ENCODE data around the gene STPG2.

Gene STPG2

GRCh38 chr4:97836662-97837061 is 306.6 kb downstream of the STPG2 start:
- no peak for DNase-seq (ENCODE audit: low read depth in 1 of 2, low spot score in 1 of 2)

- no peak for DNase-seq (ENCODE audit: low read depth in 1 of 2, low spot score in 1 of 2)
These were observed 314.6 kb downstream of the STPG2 start for GRCh38 chr4:97828646-97829045.

DNA sequence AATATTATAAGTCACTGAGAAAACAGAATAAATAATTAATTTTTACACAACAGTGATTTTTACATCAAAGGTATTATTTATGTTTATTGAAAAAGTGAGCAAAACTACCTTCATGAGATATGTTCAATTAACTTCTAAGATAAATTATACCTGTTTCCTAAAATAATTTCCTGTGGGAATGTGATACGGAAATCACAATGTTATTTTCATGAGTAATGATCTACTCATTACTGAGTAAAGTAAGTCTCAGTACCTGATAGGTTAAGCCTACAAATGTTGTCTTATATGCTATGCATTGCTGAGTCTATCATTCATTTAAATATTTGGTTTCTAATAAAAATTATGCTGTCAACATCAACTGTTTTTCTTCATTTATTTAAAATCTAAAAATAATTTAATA is 324.0 kb downstream of the STPG2 start:
- no peak for DNase-seq (ENCODE audit: low read depth in 1 of 2, low spot score in 1 of 2)

DNA sequence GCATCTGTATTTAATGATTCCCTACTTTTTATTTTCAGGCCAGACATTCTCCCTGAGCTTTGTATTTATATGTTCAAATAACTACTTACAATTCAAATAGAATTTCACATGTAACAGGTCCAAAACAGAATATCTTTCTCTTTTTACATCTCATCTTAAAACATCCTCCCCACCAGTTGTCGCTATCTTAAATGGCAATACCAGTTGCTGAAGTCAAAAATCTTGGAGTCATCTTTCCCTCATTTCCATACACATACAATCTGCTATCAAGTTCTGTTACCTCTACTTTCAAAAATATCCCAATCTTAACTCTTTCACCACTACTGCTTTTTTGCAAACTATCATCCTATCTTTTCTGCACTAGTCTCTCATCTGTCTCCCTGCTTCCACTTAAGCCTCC is 330.5 kb downstream of the STPG2 start:
- no peak for DNase-seq (ENCODE audit: low read depth in 1 of 2, low spot score in 1 of 2)

DNA sequence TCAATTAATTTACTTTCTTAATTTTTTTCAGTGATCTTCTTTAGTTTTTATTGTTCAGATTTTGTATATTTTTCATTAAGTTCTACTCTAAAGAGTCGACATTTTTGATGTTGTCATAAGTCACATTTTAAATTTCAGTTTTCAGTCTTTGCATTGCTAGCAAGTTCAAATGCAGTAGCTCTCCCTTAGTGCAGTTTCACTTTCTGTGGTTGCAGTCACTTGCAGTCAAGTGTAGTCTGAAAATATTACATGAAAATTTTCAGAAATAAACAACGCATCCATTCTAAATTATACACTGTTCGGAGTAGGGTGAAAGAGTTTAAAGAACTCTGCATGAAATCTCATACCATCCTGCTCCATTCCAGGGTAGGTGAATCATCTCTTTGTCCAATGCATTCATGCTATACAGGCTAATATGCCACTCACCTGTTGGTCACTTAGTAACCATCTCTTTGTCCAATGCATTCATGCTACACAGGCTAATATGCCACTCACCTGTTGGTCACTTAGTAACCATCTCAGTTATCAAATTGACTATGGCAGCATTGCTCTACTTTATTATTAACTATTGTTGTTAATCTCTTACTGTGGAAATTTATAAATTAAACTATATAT is 356.9 kb downstream of the STPG2 start:
- DNase-seq (ENCODE audit: low read depth in 1 of 2, low spot score in 1 of 2) = no peak

DNA sequence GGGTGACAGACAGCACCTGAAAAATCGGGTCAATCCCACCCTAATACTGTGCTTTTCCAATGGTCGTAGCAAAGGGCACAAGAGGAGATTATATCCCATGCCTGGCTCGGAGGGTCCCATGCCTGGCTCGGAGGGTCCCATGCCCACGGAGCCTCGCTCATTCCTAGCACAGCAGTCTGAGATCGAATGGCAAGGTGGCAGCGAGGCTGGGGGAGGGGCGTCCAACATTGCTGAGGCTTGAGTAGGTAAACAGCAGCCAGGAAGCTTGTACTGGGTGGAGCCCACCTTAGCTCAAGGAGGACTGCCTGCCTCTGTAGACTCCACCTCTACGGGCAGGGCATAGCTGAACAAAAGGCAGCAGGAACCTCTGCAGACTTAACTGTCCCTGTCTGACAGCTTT is 365.1 kb downstream of the STPG2 start:
- no peak for DNase-seq (ENCODE audit: low read depth in 1 of 2, low spot score in 1 of 2)

GRCh38 chr4:97774347-97774989 is 368.8 kb downstream of the STPG2 start:
- no peak for DNase-seq (ENCODE audit: low read depth in 1 of 2, low spot score in 1 of 2)

DNA sequence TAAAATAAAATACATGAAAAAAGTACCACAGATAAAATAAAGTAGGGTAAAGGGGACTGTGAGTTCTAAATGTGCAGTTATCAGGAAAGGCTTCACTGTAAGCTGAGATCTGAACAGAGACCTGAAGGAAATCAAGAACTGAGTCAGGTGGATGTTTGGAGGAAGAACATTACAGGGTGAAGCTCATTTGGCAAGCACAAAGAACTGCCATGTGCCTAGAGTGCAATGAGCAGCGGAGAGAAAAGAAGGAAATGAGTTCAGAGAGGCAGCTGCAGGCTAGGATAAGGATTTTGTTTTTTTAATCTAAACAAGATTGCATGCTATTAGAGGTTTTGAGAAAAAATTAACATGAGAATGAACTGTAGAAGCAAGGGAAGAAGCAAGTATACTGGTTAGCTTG is 373.1 kb downstream of the STPG2 start:
- no peak for DNase-seq (ENCODE audit: low read depth in 1 of 2, low spot score in 1 of 2)

GRCh38 chr4:97762115-97762512 is 381.2 kb downstream of the STPG2 start:
- DNase-seq (ENCODE audit: low read depth in 1 of 2, low spot score in 1 of 2) = no peak

DNA sequence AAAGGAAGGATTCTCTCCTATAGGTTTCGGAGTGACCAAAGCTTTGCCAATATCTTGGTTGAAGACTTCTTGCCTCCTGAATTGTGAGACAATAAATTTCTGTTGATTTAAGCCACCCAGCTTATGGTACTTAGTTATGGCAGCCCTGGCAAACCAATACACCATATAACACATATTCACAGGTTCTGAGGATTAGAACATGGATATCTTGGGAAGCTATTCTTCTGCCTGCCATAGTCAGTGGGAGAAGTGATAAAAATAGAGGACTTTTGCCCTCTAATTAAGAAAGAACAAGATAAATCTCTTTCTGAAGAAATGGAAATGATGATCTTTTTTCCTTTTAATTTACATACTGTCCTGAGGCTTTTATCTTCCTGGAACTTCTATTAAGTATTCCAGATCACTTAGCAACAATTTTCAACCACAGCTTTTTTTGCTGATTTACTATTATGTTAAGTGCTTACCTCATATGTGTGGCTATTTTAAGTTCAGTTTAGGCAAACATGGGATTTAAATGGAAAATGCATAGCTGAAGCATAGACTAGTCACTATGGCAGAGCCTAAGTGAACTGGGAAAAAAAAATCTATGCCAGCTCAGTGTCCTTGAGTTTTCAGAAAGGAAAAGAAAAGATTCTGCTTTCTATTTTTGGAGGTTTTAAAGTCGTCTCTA is 381.7 kb downstream of the STPG2 start:
- no peak for DNase-seq (ENCODE audit: low read depth in 1 of 2, low spot score in 1 of 2)

- DNase-seq (ENCODE audit: low read depth in 1 of 2, low spot score in 1 of 2) = no peak
These were observed 383.5 kb downstream of the STPG2 start for GRCh38 chr4:97759785-97760184.

GRCh38 chr4:97752599-97752998 is 390.7 kb downstream of the STPG2 start:
- no peak for DNase-seq (ENCODE audit: low read depth in 1 of 2, low spot score in 1 of 2)

- DNase-seq (ENCODE audit: low read depth in 1 of 2, low spot score in 1 of 2) = no peak
These were observed 395.3 kb downstream of the STPG2 start for GRCh38 chr4:97747945-97748344.

DNA sequence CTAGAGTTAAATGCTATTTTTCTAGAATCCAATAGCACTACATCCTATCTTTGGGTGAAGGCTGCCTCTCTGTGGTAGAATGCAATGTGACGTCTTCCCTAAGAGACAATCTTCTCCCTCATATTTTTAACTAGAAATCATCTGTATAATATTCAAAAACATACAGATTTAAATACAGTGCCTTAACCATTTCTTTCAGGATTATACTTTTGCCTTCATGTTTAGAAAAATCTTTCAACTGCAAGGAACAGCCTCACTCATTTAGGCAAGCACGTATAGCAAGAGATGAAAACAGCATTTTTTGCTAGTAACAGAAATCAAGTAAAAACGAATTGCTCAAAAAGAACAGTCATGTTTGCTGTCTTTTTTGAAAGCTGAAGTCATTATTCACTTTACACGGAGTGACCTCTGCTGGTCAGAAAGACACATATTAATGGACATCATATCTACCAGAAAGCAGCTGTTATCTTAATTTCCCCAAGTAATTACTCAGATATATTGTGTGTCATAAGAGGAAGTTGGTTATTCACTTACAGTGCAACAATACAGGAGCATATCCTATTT is 422.3 kb downstream of the STPG2 start:
- no peak for DNase-seq (ENCODE audit: low read depth in 1 of 2, low spot score in 1 of 2)

DNA sequence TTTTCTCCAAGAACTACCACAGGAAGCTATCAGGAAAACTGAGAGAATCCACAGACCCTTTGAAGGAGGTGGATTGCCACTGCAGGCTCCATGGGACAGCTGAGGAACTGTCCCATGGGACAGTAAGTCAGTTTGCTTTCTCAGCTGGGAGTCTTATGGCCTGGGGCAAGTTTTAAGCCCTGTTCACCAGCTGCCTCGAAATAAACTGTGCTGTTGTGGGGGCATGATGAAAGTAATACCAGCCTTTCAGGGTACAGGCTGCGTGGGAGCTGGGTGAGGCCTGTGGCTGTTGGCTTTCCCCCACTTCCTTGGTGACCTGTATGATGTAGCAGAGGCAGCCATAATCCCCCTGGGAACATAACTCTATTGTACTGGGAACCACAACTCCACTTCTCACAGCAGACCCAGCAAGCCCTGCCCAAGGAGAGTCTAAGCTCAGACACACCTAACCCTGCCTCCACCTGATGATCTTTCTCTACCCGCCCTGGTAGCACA is 452.1 kb downstream of the STPG2 start:
- no peak for DNase-seq (ENCODE audit: low read depth in 1 of 2, low spot score in 1 of 2)

GRCh38 chr4:97670703-97671269 is 472.5 kb downstream of the STPG2 start:
- DNase-seq (ENCODE audit: low read depth in 1 of 2, low spot score in 1 of 2) = no peak

- DNase-seq (ENCODE audit: low read depth in 1 of 2, low spot score in 1 of 2) = no peak
These were observed 477.7 kb downstream of the STPG2 start for GRCh38 chr4:97665553-97665952.

DNA sequence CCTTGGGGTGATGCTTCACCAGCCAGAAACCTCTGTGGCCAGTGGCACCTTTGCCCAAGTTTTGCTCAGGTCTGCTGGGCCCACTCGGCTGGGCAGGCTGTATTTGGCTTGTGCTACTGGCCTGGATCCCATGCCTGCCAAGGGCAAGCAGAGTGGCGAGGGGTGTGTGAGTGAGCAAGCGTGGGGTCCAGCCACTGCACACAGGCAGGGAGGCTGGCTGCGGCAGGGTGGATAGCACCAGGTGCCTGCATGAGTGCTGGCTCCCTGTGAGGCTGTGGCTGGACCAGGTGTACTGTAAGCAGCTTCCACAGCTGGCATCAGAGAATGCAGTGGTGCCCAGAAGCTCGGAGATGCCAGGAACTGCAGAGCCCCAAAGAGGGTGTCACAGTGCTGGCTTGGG is 478.5 kb downstream of the STPG2 start:
- DNase-seq (ENCODE audit: low read depth in 1 of 2, low spot score in 1 of 2) = no peak

DNA sequence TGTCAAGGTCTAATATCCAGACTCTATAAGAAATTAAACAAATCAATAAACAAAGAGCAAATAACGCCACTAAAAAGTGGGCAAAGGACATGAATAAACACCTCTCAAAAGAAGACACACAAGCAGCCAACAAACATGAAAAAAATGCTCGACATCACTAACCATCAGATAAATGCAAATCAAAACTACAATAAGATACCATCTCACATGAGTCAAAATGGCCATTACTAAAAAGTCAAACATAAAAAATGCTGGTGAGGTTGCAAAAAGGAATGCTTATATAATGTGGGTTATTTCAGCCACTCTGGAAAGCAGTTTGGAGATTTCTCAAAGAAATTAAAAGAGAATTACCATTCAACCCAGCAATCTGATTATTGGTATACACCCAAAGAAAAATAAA is 481.1 kb downstream of the STPG2 start:
- no peak for DNase-seq (ENCODE audit: low read depth in 1 of 2, low spot score in 1 of 2)

- no peak for DNase-seq (ENCODE audit: low read depth in 1 of 2, low spot score in 1 of 2)
These were observed 487.1 kb downstream of the STPG2 start for GRCh38 chr4:97656044-97656720.

DNA sequence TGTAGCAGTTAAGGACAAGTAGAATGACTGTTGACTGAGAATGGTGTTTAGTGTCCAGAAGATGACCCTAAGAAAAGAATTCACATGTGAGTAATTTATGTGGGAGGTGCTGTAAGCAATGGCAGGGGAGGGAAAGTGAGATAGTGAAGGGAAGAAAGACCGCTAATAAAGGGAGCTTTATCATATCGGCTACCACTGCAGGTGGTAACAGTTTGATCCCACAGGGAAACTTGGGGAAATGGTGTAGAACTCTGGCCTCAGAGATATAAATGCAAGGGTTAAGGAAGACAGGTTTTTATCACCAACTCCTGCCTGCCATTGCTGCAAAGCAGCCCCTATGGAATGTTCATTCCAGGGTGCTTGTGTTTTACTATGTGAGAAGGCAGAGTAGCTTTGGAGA is 489.6 kb downstream of the STPG2 start:
- DNase-seq (ENCODE audit: low read depth in 1 of 2, low spot score in 1 of 2) = no peak
